ENCODE data around the gene TUBGCP5. TPM values are rescaled to one million over a fixed set of nuclear protein-coding genes. Genes with fewer than 3 reads are reported as not detected.
"Not testable (repeated sequence)": the region's sequence is repeated elsewhere in the genome, so short reads cannot be mapped to it uniquely, and the experiment has no call there.

Gene TUBGCP5
- total RNA-seq, 2 experiments from 2014 or later = 11.6 to 12.3 TPM

DNA sequence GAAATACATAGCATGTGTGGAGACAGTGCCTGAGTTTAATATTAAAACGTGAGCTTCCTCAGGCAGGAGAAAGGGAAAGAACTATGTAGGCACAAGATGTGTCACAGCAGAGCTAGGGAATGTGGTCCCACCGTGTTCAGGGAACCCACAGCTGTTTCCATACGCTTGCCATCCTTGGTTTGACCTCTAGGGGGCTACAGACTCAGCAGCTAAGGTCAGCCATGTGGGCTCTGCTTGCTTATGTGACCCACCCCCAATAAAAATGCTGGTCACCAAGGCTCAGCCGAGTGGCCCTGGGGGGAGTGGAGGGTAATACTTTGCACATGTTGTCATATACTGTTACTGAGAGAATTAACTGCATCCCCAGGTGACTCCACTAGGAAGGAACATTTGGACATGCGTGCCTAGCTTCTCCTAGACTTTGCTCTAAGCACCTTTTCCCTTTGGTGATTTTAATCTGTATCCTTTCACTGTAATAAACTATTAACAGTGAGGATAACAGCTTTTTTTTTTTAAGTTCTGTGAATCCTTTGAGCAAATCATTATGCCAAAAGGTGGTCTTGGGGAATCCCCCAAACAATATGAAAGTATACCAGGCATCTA lies 3.3 kb downstream of the TUBGCP5 start:
- intact Hi-C loops (cut with micrococcal nuclease) = loop anchor here (5.0 kb wide), 3 partner anchors 249 to 531 kb away; partner anchors contain the start of genes MKRN3 and NIPA1
- CTCF ChIA-PET = interaction anchor here (0.6 to 2.7 kb wide), 11 partner anchors 9 to 436 kb away, joined by 3 to 13 read pairs (median 4); no protein-coding TSS in a partner anchor
- peaks cover 23% of the 10 kb centered on the region for H3K4me1 Mint-ChIP-seq (ENCODE audit: low read depth)
- H3K4me3 Mint-ChIP-seq = no peak overlapping the region
- H3K36me3 Mint-ChIP-seq (ENCODE audit: low read depth) = peaks cover 26% of the 10 kb centered on the region
- H3K27me3 Mint-ChIP-seq (ENCODE audit: low read depth) = no peaks in the 10 kb centered on the region
- no peaks in the 10 kb centered on the region for H3K9me3 Mint-ChIP-seq
- H3K27ac Mint-ChIP-seq = no peak overlapping the region
- peak; percentile 71 for DNase-seq

- H3K27me3 Mint-ChIP-seq (ENCODE audit: low read depth) = no peaks in the 10 kb centered on the region
Observed at GRCh38 chr15:23033979-23034378, 5.4 kb downstream of the TUBGCP5 start.

DNA sequence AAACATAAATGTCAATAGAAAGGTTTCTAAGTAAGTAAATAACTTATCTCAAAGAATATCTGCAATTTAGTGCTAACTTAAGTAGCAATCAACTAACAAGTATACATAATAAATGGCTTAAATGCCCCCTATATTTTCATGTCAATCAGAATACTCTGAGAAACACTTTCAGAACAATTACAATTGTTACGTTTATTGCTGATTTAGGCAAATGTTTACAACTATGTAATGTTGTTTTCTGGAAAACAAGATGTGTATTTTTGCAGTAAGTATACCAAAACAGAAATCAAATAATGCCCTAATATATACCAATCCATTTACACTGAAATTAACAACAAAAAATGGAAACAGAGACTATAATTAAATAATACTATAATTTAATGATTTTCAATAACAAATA lies 13.2 kb downstream of the TUBGCP5 start:
- CTCF ChIA-PET = no interaction called here
- H3K4me1 Mint-ChIP-seq (ENCODE audit: low read depth) = no peaks in the 10 kb centered on the region
- no peak for DNase-seq

More at GRCh38 chr15:23033979-23034378, 5.4 kb downstream of the TUBGCP5 start:
- Mint-ChIP-seq H3K36me3 (ENCODE audit: low read depth) (peaks cover 29% of the 10 kb centered on the region), H3K9me3 (no peaks in the 10 kb centered on the region), H3K4me3 (no peak overlapping the region), H3K27ac (no peak overlapping the region), H3K4me1 (ENCODE audit: low read depth) (peaks cover 21% of the 10 kb centered on the region)
- CTCF ChIA-PET = no interaction called here
- intact Hi-C loops (cut with micrococcal nuclease) = no loop called here
- DNase-seq = no peak

GRCh38 chr15:23022156-23022555 lies 17.2 kb downstream of the TUBGCP5 start:
- CTCF ChIA-PET = interaction anchor here (2.4 kb wide), 1 partner anchor 14 kb away, joined by 13 read pairs; no protein-coding TSS in a partner anchor
- H3K4me1 Mint-ChIP-seq (ENCODE audit: low read depth) = no peaks in the 10 kb centered on the region
- H3K9me3 Mint-ChIP-seq = no peaks in the 10 kb centered on the region
- H3K36me3 Mint-ChIP-seq (ENCODE audit: low read depth) = peaks cover 32% of the 10 kb centered on the region
- no peak overlapping the region for H3K27ac Mint-ChIP-seq
- DNase-seq = no peak
- H3K4me3 Mint-ChIP-seq = no peak overlapping the region
- intact Hi-C loops (cut with micrococcal nuclease) = no loop called here
- no peaks in the 10 kb centered on the region for H3K27me3 Mint-ChIP-seq (ENCODE audit: low read depth)

More for the DNA sequence above, 13.2 kb downstream of the TUBGCP5 start:
- no peaks in the 10 kb centered on the region for H3K27me3 Mint-ChIP-seq (ENCODE audit: low read depth)
- intact Hi-C loops (cut with micrococcal nuclease) = no loop called here
- no peaks in the 10 kb centered on the region for H3K9me3 Mint-ChIP-seq
- H3K27ac Mint-ChIP-seq = no peak overlapping the region
- no peak overlapping the region for H3K4me3 Mint-ChIP-seq
- peaks cover 30% of the 10 kb centered on the region for H3K36me3 Mint-ChIP-seq (ENCODE audit: low read depth)

DNA sequence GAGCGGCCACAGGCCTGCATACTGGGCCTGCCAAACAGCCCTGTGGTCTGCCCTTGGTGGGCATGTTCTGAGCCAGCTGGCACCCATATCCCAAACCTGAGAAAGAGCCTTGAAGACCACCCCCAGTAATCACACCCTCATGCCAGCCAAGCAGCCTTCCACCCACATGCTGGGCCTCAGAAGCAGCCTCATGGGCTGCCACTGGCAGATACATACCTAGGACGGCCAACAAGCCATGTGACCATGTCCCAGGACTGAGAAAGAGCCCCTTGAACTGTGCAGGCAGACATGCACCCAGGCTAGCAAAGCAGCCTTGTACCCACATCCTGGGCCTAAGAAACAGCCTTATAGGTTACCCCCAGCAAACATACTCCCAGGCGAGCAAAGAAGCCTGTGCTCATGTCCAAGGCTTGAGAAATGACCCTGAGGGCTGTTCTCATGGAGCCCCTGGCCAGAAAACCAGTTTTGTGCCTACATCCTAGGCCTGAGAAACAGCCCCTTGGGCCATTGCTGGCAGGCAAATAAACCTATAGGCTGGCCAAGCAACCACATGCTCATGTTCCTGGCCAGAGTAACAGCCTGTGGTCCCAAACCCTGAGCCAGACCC lies 24.9 kb downstream of the TUBGCP5 start:
- Mint-ChIP-seq H3K36me3 (ENCODE audit: low read depth) (peaks cover 39% of the 10 kb centered on the region), H3K9me3 (no peaks in the 10 kb centered on the region), H3K27me3 (ENCODE audit: low read depth) (no peaks in the 10 kb centered on the region), H3K27ac (no peak overlapping the region), H3K4me3 (no peak overlapping the region), H3K4me1 (ENCODE audit: low read depth) (no peaks in the 10 kb centered on the region)
- CTCF ChIA-PET = no interaction called here
- DNase-seq = no peak
- intact Hi-C loops (cut with micrococcal nuclease) = no loop called here

DNA sequence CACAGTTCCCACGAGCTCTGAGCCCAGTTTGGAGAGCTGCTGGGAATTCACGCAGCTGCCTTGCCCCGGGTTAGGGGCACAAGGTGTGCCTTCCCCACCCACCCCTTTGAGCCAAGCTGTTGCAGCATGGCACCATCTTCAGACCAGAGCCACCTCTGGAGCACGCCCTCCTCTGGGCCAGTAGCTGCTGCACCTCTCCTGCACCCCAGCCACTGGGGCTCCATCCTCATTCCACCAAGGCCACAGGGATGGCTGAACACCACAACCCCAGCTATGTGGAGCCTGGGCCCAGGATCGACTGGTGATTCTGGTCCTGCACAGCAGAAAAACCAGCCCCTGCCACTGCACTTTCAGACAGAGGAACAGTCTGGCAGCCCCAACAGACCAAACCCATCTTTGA lies 25.7 kb downstream of the TUBGCP5 start:
- Mint-ChIP-seq H3K36me3 (ENCODE audit: low read depth) (peaks cover 38% of the 10 kb centered on the region), H3K4me1 (ENCODE audit: low read depth) (no peaks in the 10 kb centered on the region), H3K27me3 (ENCODE audit: low read depth) (no peaks in the 10 kb centered on the region), H3K4me3 (no peak overlapping the region), H3K9me3 (no peaks in the 10 kb centered on the region), H3K27ac (no peak overlapping the region)
- CTCF ChIA-PET = interaction anchor here (0.5 kb wide), 1 partner anchor 17 kb away, joined by 3 read pairs; no protein-coding TSS in a partner anchor
- intact Hi-C loops (cut with micrococcal nuclease) = no loop called here
- no peak for DNase-seq

GRCh38 chr15:23012616-23013015 lies 26.8 kb downstream of the TUBGCP5 start:
- H3K27ac Mint-ChIP-seq; H3K4me1 Mint-ChIP-seq (ENCODE audit: low read depth); H3K4me3 Mint-ChIP-seq; H3K27me3 Mint-ChIP-seq (ENCODE audit: low read depth); H3K9me3 Mint-ChIP-seq; CTCF ChIA-PET; DNase-seq; intact Hi-C loops (cut with micrococcal nuclease): not testable (repeated sequence)
- peaks cover 36% of the 10 kb centered on the region for H3K36me3 Mint-ChIP-seq (ENCODE audit: low read depth)

- Mint-ChIP-seq H3K4me1 (ENCODE audit: low read depth) (no peaks in the 10 kb centered on the region), H3K27me3 (ENCODE audit: low read depth) (no peaks in the 10 kb centered on the region), H3K27ac (no peak overlapping the region), H3K36me3 (ENCODE audit: low read depth) (peaks cover 44% of the 10 kb centered on the region), H3K9me3 (no peaks in the 10 kb centered on the region), H3K4me3 (no peak overlapping the region)
- CTCF ChIA-PET = no interaction called here
- no peak for DNase-seq
- intact Hi-C loops (cut with micrococcal nuclease) = no loop called here
Observed at GRCh38 chr15:23003736-23004135, 35.6 kb downstream of the TUBGCP5 start.

DNA sequence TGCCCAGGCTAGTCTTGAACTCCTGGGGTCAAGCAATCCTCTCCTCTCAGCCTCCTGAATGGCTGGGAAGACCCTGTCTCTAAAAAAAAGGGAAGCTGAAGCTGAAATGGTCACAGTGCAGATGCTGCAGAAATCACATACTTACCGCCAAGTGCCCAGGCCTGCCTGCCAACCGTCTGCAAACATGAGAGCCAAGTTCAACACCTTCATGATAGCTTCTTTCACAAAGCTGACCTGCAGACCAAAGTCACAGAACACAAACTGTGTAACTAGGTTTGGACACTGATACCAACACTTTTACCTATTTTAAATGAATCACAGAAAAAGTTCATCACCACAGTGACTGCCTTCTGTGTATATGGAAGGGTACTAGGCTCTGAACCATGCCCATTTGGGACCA lies 36.4 kb downstream of the TUBGCP5 start:
- H3K27me3 Mint-ChIP-seq (ENCODE audit: low read depth) = no peaks in the 10 kb centered on the region
- H3K4me1 Mint-ChIP-seq (ENCODE audit: low read depth) = no peaks in the 10 kb centered on the region
- H3K9me3 Mint-ChIP-seq = no peaks in the 10 kb centered on the region
- peaks cover 48% of the 10 kb centered on the region for H3K36me3 Mint-ChIP-seq (ENCODE audit: low read depth)
- no peak overlapping the region for H3K4me3 Mint-ChIP-seq
- no peak for DNase-seq
- H3K27ac Mint-ChIP-seq = no peak overlapping the region
- intact Hi-C loops (cut with micrococcal nuclease) = no loop called here
- CTCF ChIA-PET = no interaction called here

DNA sequence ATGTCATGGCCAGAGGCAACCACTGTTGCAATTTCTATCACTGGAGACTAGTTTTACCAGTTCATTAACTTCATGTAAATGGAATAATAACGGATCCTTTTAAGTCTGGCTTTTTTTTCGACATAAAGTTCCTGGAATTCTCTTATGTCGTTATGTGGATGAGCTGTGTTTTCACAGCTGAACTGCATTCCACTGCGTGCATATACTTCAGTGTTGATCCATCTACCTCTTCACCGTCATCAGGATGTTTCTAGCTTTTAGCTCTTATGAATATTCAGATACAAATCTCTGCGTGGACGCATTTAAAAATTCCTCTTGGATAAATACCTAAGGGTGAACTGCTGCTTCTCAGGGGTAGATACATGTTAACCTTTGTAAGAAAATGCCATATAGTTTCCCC lies 43.6 kb downstream of the TUBGCP5 start:
- Mint-ChIP-seq H3K9me3 (no peaks in the 10 kb centered on the region), H3K36me3 (ENCODE audit: low read depth) (peaks cover 47% of the 10 kb centered on the region), H3K4me3 (no peak overlapping the region), H3K4me1 (ENCODE audit: low read depth) (no peaks in the 10 kb centered on the region), H3K27me3 (ENCODE audit: low read depth) (no peaks in the 10 kb centered on the region), H3K27ac (no peak overlapping the region)
- intact Hi-C loops (cut with micrococcal nuclease) = no loop called here
- CTCF ChIA-PET = no interaction called here
- DNase-seq = no peak

- Mint-ChIP-seq H3K27me3 (ENCODE audit: low read depth) (no peaks in the 10 kb centered on the region), H3K4me1 (ENCODE audit: low read depth) (no peaks in the 10 kb centered on the region), H3K27ac (no peak overlapping the region), H3K4me3 (no peak overlapping the region), H3K36me3 (ENCODE audit: low read depth) (peaks cover 27% of the 10 kb centered on the region), H3K9me3 (no peaks in the 10 kb centered on the region)
- CTCF ChIA-PET = no interaction called here
- intact Hi-C loops (cut with micrococcal nuclease) = no loop called here
- no peak for DNase-seq
Observed at GRCh38 chr15:22992024-22992326, 47.4 kb downstream of the TUBGCP5 start.

GRCh38 chr15:22989576-22990477 lies 49.5 kb downstream of the TUBGCP5 start:
- intact Hi-C loops (cut with micrococcal nuclease) = no loop called here
- Mint-ChIP-seq H3K36me3 (ENCODE audit: low read depth) (peaks cover 16% of the 10 kb centered on the region), H3K9me3 (no peaks in the 10 kb centered on the region), H3K27me3 (ENCODE audit: low read depth) (no peaks in the 10 kb centered on the region), H3K4me1 (ENCODE audit: low read depth) (no peaks in the 10 kb centered on the region), H3K4me3 (no peak overlapping the region), H3K27ac (no peak overlapping the region)
- CTCF ChIA-PET = no interaction called here
- no peak for DNase-seq

Data from activated naive CD4-positive, alpha-beta T cell treated with anti-CD3 and anti-CD28 coated beads for 36 hours (primary cell).